CD14-positive monocyte (primary cell): ENCODE measurements around the gene GTF2H4. TPM values are rescaled to one million over a fixed set of nuclear protein-coding genes. Genes with fewer than 3 reads are reported as not detected.

Source experiments
- DNase-seq, 3 donors: peaks; one replicate each; pipeline ENCODE4 v3.0.0-alpha.2; 2011 to 2022
- H2AFZ ChIP-seq: 2 replicates; pipeline ENCODE4 v1.6.0; 2012; ENCODE audit warnings: mild to moderate bottlenecking, low read depth, low read length, inconsistent platforms; ENCODE audit not compliant: insufficient read depth, poor library complexity, severe bottlenecking
- H3K27ac ChIP-seq, 2 donors: 1 replicate in 1 of 2; 2 replicates in 1 of 2; pipeline ENCODE4 v1.5.1; 2012 to 2013; ENCODE audit warnings: low read length in 2 of 2, control low read depth in 1 of 2, inconsistent platforms in 1 of 2, low read depth in 1 of 2, mild to moderate bottlenecking in 1 of 2
- H3K27me3 ChIP-seq, 2 donors: one replicate each; pipeline versions ENCODE4 v1.6.0 to v1.6.1; 2011 to 2013; ENCODE audit warnings: low read length in 2 of 2; ENCODE audit not compliant: control insufficient read depth in 2 of 2, insufficient read depth in 2 of 2
- H3K36me3 ChIP-seq, 2 donors: replicated peaks in 1 of 2; 1 replicate in 1 of 2; 2 replicates in 1 of 2; pipeline versions ENCODE4 v1.5.1 to v1.6.1; 2012 to 2013; ENCODE audit warnings: low read length in 2 of 2, control low read depth in 1 of 2, inconsistent platforms in 1 of 2, mild to moderate bottlenecking in 1 of 2; ENCODE audit not compliant: insufficient read depth in 2 of 2, control insufficient read depth in 1 of 2
- H3K4me1 ChIP-seq, 2 donors: 1 replicate in 1 of 2; 2 replicates in 1 of 2; pipeline versions ENCODE4 v1.5.1 to v1.6.1; 2012 to 2013; ENCODE audit warnings: low read length in 2 of 2, control low read depth in 1 of 2, inconsistent platforms in 1 of 2, mild to moderate bottlenecking in 1 of 2, moderate library complexity in 1 of 2; ENCODE audit not compliant: insufficient read depth in 2 of 2, control insufficient read depth in 1 of 2
- H3K4me2 ChIP-seq: replicated peaks from 2 replicates; pipeline ENCODE3; 2012; ENCODE audit warnings: low read length, moderate library complexity, mild to moderate bottlenecking; ENCODE audit not compliant: poor library complexity, severe bottlenecking; ENCODE audit errors: extremely low read depth
- H3K4me3 ChIP-seq, 3 experiments: fragments of 200-600 bp in 1 of 3; sonication (generic) in 1 of 3; replicated peaks in 1 of 3; 1 replicate in 2 of 3; 2 replicates in 1 of 3; pipeline ENCODE4 v1.5.1; 2011 to 2013; ENCODE audit warnings: low read length in 3 of 3, mild to moderate bottlenecking in 3 of 3, control low read depth in 2 of 3, low read depth in 2 of 3, inconsistent platforms in 1 of 3, moderate library complexity in 1 of 3
- H3K79me2 ChIP-seq: 2 replicates; pipeline ENCODE4 v1.6.0; 2012; ENCODE audit warnings: mild to moderate bottlenecking, control low read depth, inconsistent platforms, low read length, moderate library complexity; ENCODE audit not compliant: insufficient read depth
- H3K9ac ChIP-seq: 2 replicates; pipeline ENCODE4 v1.6.0; 2017; ENCODE audit warnings: low read length, mild to moderate bottlenecking; ENCODE audit not compliant: insufficient read depth, poor library complexity, severe bottlenecking
- H3K9me3 ChIP-seq, 2 donors: replicated peaks in 1 of 2; 1 replicate in 1 of 2; 2 replicates in 1 of 2; pipeline versions ENCODE4 v1.5.1 to v1.6.1; 2012 to 2013; ENCODE audit warnings: low read length in 2 of 2, control low read depth in 1 of 2; ENCODE audit not compliant: control insufficient read depth in 1 of 2, insufficient read depth in 1 of 2
- H4K20me1 ChIP-seq: 2 replicates; pipeline ENCODE4 v1.6.0; 2012; ENCODE audit warnings: mild to moderate bottlenecking, low read length, control low read depth, moderate library complexity; ENCODE audit not compliant: insufficient read depth
- H3K27ac Mint-ChIP-seq, 7 donors: one replicate each; pipeline ENCODE4 v1.8.0; 2020; ENCODE audit warnings: mild to moderate bottlenecking in 7 of 7, mixed read lengths in 7 of 7, moderate library complexity in 6 of 7, inconsistent platforms in 2 of 7
- H3K27me3 Mint-ChIP-seq, 3 donors: one replicate each; pipeline ENCODE4 v1.8.0; 2021 to 2022; ENCODE audit warnings: low read depth in 3 of 3, mild to moderate bottlenecking in 3 of 3, mixed read lengths in 3 of 3, moderate library complexity in 3 of 3, inconsistent platforms in 1 of 3
- H3K36me3 Mint-ChIP-seq, 2 donors: one replicate each; pipeline ENCODE4 v1.8.0; 2020; ENCODE audit warnings: mixed read lengths in 2 of 2, inconsistent platforms in 1 of 2, mild to moderate bottlenecking in 1 of 2
- H3K4me1 Mint-ChIP-seq: one replicate; pipeline ENCODE4 v1.8.0; 2020; ENCODE audit warnings: mild to moderate bottlenecking, mixed read lengths
- H3K4me3 Mint-ChIP-seq, 2 donors: one replicate each; pipeline ENCODE4 v1.8.0; 2020; ENCODE audit warnings: mild to moderate bottlenecking in 2 of 2, mixed read lengths in 2 of 2, moderate library complexity in 1 of 2
- H3K9me3 Mint-ChIP-seq, 7 donors: one replicate each; pipeline ENCODE4 v1.8.0; 2020 to 2022; ENCODE audit warnings: mixed read lengths in 7 of 7, mild to moderate bottlenecking in 6 of 7, moderate library complexity in 6 of 7, inconsistent platforms in 2 of 7
- WGBS: methylation state at CpG from one replicate; pipeline ENCODE4 v1.1.5; 2013; ENCODE audit warnings: missing lambda C conversion rate; ENCODE audit not compliant: insufficient coverage; 5-methylcytosine and 5-hydroxymethylcytosine counted together
- intact Hi-C, 2 donors: fragments of 100-400 bp; cut with micrococcal nuclease; formaldehyde crosslinking; loops; one replicate each; pipeline versions ENCODE4 v1.15.0 to v1.15.1; 2023
- polyA plus RNA-seq, 3 donors: library from polyadenylated mRNA; depleted of rRNA in 1 of 3; unstranded in 2 of 3; stranded (reverse) in 1 of 3; fragments of 300-500 nt in 2 of 3; fragments of >200 nt in 1 of 3; fragmentation: Illumina TruSeq in 2 of 3; gene quantifications; 1 replicate in 2 of 3; 2 replicates in 1 of 3; pipeline ENCODE4 v1.2.3, GENCODE V29; 2012 to 2021
- TF ChIP-seq, protein P1 (sequence below): fragments of 200-600 bp; IDR thresholded peaks from one replicate; pipeline ENCODE4 v1.8.0; 2022; ENCODE audit warnings: antibody characterized with exemption, mild to moderate bottlenecking

The GTF2H4 gene
- polyA plus RNA-seq, 3 donors, result 3.6 to 14.5 (median 6.0) TPM

DNA sequence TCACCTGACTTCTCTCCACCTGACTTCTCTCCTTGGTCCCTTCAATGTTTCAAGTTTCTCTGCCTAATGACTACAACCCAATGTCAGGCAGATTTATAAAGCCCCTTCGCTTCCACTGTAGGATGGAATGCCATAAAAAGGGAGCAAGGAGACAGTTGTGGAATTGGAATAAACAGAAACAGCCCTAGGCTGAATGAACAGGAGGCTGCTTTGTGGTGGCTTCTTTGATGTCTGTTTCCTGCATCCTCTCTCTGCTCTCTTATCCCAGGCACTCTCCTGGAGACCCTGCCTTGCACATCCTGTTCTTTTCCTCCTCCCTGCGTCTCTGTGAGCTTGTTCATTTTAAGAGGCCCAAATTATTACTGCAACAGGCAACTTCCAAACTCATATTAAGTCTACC, 49.7 kb downstream of the GTF2H4 start:
- WGBS, result 69% methylated on average over 1 of the region's 2 CpGs
- peaks cover 53 to 71% (median 54%) of the 10 kb centered on the region in 3 donors for H3K27me3 Mint-ChIP-seq
- TF ChIP-seq, protein P1, sequence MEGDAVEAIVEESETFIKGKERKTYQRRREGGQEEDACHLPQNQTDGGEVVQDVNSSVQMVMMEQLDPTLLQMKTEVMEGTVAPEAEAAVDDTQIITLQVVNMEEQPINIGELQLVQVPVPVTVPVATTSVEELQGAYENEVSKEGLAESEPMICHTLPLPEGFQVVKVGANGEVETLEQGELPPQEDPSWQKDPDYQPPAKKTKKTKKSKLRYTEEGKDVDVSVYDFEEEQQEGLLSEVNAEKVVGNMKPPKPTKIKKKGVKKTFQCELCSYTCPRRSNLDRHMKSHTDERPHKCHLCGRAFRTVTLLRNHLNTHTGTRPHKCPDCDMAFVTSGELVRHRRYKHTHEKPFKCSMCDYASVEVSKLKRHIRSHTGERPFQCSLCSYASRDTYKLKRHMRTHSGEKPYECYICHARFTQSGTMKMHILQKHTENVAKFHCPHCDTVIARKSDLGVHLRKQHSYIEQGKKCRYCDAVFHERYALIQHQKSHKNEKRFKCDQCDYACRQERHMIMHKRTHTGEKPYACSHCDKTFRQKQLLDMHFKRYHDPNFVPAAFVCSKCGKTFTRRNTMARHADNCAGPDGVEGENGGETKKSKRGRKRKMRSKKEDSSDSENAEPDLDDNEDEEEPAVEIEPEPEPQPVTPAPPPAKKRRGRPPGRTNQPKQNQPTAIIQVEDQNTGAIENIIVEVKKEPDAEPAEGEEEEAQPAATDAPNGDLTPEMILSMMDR, result no peak
- no peaks in the 10 kb centered on the region for H3K9me3 ChIP-seq
- DNase-seq, result no peak
- intact Hi-C loops, result no loop called here
- H3K27me3 ChIP-seq, result peaks cover 39 to 57% of the 10 kb centered on the region in 2 donors
- no peaks in the 10 kb centered on the region for H3K79me2 ChIP-seq
- no peaks in the 10 kb centered on the region for H3K36me3 Mint-ChIP-seq
- H3K4me2 ChIP-seq, result no peak overlapping the region
- no peak overlapping the region for H3K4me3 ChIP-seq
- no peak overlapping the region for H2AFZ ChIP-seq
- H3K36me3 ChIP-seq, result no peaks in the 10 kb centered on the region
- peak overlapping the region in 1 of 7 donors; percentile 61 for H3K27ac Mint-ChIP-seq
- no peaks in the 10 kb centered on the region for H4K20me1 ChIP-seq
- peaks cover 0 to 1% (median 0%) of the 10 kb centered on the region in 7 donors for H3K9me3 Mint-ChIP-seq
- peaks cover 11% of the 10 kb centered on the region for H3K4me1 Mint-ChIP-seq
- H3K9ac ChIP-seq, result no peak overlapping the region
- no peak overlapping the region for H3K27ac ChIP-seq
- no peak overlapping the region for H3K4me3 Mint-ChIP-seq
- peaks cover 14 to 15% of the 10 kb centered on the region in 2 donors for H3K4me1 ChIP-seq

DNA sequence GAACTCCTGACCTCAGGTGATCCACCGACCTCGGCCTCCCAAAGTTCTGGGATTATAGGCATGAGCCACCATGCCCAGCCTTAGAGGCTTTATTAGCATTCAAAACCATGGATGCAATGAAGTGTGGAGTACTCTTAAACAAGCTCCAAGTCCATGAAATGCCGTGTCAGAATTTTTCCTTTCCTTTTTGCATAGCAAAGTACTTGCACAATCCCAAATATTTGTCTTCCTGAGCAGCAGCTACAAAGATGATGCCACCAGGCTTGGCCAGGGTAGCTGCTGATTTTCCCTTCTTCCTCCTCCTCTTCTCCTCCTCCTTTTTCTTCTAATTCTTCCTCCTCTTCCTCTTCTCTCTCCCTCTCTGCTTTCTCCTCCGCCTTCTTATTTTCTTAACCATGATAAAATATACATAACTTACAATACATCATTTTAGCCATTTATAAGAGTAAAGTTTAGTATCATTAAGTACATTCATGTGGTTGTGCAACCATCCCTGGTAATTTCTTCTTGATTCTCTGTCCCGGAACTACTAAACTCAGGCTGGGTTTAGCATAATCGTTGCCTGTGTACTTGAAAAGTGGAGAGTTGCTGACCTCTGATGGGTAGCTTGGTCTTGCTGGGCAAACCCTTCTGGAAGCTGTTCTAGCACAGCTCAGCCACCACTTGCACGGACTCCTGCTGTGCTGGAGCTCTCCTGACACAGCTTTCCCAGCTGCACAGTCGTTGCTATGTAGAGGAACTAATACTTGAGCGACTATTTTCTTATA, 53.1 kb downstream of the GTF2H4 start:
- no peak overlapping the region for H3K4me2 ChIP-seq
- WGBS, result 92% methylated on average over 3 of the region's 9 CpGs
- H3K9ac ChIP-seq, result no peak overlapping the region
- H3K36me3 Mint-ChIP-seq, result no peaks in the 10 kb centered on the region
- peaks cover 1 to 2% of the 10 kb centered on the region in 2 donors for H3K4me1 ChIP-seq
- peaks cover 17 to 25% of the 10 kb centered on the region in 2 donors for H3K27me3 ChIP-seq
- H3K4me3 ChIP-seq, result no peak overlapping the region
- intact Hi-C loops, result no loop called here
- H4K20me1 ChIP-seq, result no peaks in the 10 kb centered on the region
- H3K4me3 Mint-ChIP-seq, result no peak overlapping the region
- H3K79me2 ChIP-seq, result no peaks in the 10 kb centered on the region
- H2AFZ ChIP-seq, result no peak overlapping the region
- TF ChIP-seq, protein P1, result no peak
- no peak overlapping the region for H3K27ac Mint-ChIP-seq
- no peaks in the 10 kb centered on the region for H3K9me3 Mint-ChIP-seq
- H3K36me3 ChIP-seq, result no peaks in the 10 kb centered on the region
- H3K27me3 Mint-ChIP-seq, result peaks cover 31 to 50% (median 38%) of the 10 kb centered on the region in 3 donors
- H3K27ac ChIP-seq, result no peak overlapping the region
- no peaks in the 10 kb centered on the region for H3K9me3 ChIP-seq
- peaks cover under 1% of the 10 kb centered on the region for H3K4me1 Mint-ChIP-seq
- no peak for DNase-seq
